HepG2 (cell line): ENCODE results near the gene SH2B2. TPM values are rescaled to one million over a fixed set of nuclear protein-coding genes. Genes with fewer than 3 reads are reported as not detected.

Experiments
- DNMT3B ChIP-seq: conservative IDR thresholded peaks from 2 replicates; pipeline ENCODE4 v1.6.1; 2016; ENCODE audit warnings: missing biosample characterization, control low read depth
- GATAD2A ChIP-seq: IDR thresholded peaks from 2 replicates; pipeline ENCODE4 v1.6.1; 2016
- HIVEP1 ChIP-seq: sonication (generic); formaldehyde crosslinking; IDR thresholded peaks from 2 replicates; pipeline ENCODE4 v1.4.0; 2020; ENCODE audit warnings: mild to moderate bottlenecking, missing genetic modification reagents
- HOXA5 ChIP-seq: sonication (generic); formaldehyde crosslinking; IDR thresholded peaks from 2 replicates; pipeline ENCODE4 v1.4.0; 2020; ENCODE audit warnings: missing genetic modification reagents
- JARID2 ChIP-seq: sonication (generic); formaldehyde crosslinking; IDR thresholded peaks from 2 replicates; pipeline ENCODE4 v1.8.1; 2023; ENCODE audit warnings: missing genetic modification reagents, inconsistent platforms; ENCODE audit not compliant: insufficient replicate concordance
- KDM1A ChIP-seq: IDR thresholded peaks from 2 replicates; pipeline ENCODE4 v1.6.1; 2016; ENCODE audit warnings: missing compliant biosample characterization
- LCORL ChIP-seq, 2 experiments: fragments of 450-650 bp in 1 of 2; sonication (generic) in 1 of 2; formaldehyde crosslinking in 1 of 2; IDR thresholded peaks; 2 replicates each; pipeline versions ENCODE4 v1.5.0 to v1.6.1; 2017 to 2020; ENCODE audit warnings: antibody characterized with exemption in 1 of 2, missing genetic modification reagents in 1 of 2
- NCOA2 ChIP-seq: sonication (generic); formaldehyde crosslinking; IDR thresholded peaks from 2 replicates; pipeline ENCODE4 v1.8.0; 2022; ENCODE audit warnings: inconsistent platforms
- SAFB2 ChIP-seq: sonication (generic); formaldehyde crosslinking; IDR thresholded peaks from 2 replicates; pipeline ENCODE4 v1.5.1; 2020; ENCODE audit warnings: missing genetic modification reagents, low read depth, mild to moderate bottlenecking, borderline replicate concordance
- SNRNP70 ChIP-seq: fragments of 200-400 bp; formaldehyde crosslinking; IDR thresholded peaks from 2 replicates; pipeline ENCODE4 v1.6.1; 2017; ENCODE audit warnings: mild to moderate bottlenecking, low read depth, low read length, moderate library complexity
- TOE1 ChIP-seq: sonication (generic); formaldehyde crosslinking; IDR thresholded peaks from 2 replicates; pipeline ENCODE4 v1.4.0; 2020; ENCODE audit warnings: mild to moderate bottlenecking, missing genetic modification reagents
- ZBTB46 ChIP-seq: sonication (generic); formaldehyde crosslinking; IDR thresholded peaks from 2 replicates; pipeline ENCODE4 v1.4.0; 2020; ENCODE audit warnings: mild to moderate bottlenecking, missing genetic modification reagents, borderline replicate concordance
- ZFY ChIP-seq: sonication (generic); formaldehyde crosslinking; IDR thresholded peaks from 2 replicates; pipeline ENCODE4 v1.4.0; 2020; ENCODE audit warnings: missing genetic modification reagents
- ZNF282 ChIP-seq: fragments of 450-650 bp; IDR thresholded peaks from 2 replicates; pipeline ENCODE4 v1.6.1; 2018; ENCODE audit not compliant: partially characterized antibody
- polyA plus RNA-seq, 8 experiments: library from polyadenylated mRNA; depleted of rRNA in 3 of 8; stranded (reverse) in 7 of 8; unstranded in 1 of 8; fragments of >200 nt; fragmentation: Illumina TruSeq in 4 of 8; extraction: Trizol in 4 of 8; gene quantifications; 2 replicates each; pipeline versions ENCODE4 v1.2.1 to v1.2.3, GENCODE V29; 2011 to 2016; ENCODE audit warnings: low read depth in 4 of 8, missing spikeins in 1 of 8, mixed read lengths in 1 of 8; ENCODE audit not compliant: insufficient read depth in 1 of 8
- total RNA-seq, 5 experiments: library from RNA; depleted of rRNA; stranded (reverse); fragments of >200 nt; fragmentation: Illumina TruSeq; extraction: Trizol; gene quantifications; 2 replicates each; pipeline ENCODE4 v1.2.3, GENCODE V29; 2016; ENCODE audit warnings: low read depth in 1 of 5
- TF ChIP-seq, protein P1 (sequence below): sonication (generic); formaldehyde crosslinking; IDR thresholded peaks from 2 replicates; pipeline ENCODE4 v1.5.1; 2020; ENCODE audit warnings: mild to moderate bottlenecking, missing genetic modification reagents, borderline replicate concordance
- TF ChIP-seq, protein P2 (sequence below): IDR thresholded peaks from 2 replicates; pipeline ENCODE4 v1.6.1; 2012; ENCODE audit warnings: low read depth, low read length, improper control_type of control experiment
- TF ChIP-seq, protein P3 (sequence below): IDR thresholded peaks from 2 replicates; pipeline ENCODE4 v1.6.1; 2016
- TF ChIP-seq, protein P4 (sequence below), 2 experiments: fragments of 450-650 bp in 1 of 2; sonication (generic) in 1 of 2; formaldehyde crosslinking; IDR thresholded peaks; 2 replicates each; pipeline versions ENCODE4 v1.5.0 to v1.8.0; 2020 to 2022; ENCODE audit warnings: mild to moderate bottlenecking in 1 of 2, missing genetic modification reagents in 1 of 2

The SH2B2 gene
- total and polyA plus RNA-seq, 2 of the 13 experiments (the other 11 are each of a cell fraction or from before 2014, with no cell fraction given): 0.46 to 1.3 TPM

DNA sequence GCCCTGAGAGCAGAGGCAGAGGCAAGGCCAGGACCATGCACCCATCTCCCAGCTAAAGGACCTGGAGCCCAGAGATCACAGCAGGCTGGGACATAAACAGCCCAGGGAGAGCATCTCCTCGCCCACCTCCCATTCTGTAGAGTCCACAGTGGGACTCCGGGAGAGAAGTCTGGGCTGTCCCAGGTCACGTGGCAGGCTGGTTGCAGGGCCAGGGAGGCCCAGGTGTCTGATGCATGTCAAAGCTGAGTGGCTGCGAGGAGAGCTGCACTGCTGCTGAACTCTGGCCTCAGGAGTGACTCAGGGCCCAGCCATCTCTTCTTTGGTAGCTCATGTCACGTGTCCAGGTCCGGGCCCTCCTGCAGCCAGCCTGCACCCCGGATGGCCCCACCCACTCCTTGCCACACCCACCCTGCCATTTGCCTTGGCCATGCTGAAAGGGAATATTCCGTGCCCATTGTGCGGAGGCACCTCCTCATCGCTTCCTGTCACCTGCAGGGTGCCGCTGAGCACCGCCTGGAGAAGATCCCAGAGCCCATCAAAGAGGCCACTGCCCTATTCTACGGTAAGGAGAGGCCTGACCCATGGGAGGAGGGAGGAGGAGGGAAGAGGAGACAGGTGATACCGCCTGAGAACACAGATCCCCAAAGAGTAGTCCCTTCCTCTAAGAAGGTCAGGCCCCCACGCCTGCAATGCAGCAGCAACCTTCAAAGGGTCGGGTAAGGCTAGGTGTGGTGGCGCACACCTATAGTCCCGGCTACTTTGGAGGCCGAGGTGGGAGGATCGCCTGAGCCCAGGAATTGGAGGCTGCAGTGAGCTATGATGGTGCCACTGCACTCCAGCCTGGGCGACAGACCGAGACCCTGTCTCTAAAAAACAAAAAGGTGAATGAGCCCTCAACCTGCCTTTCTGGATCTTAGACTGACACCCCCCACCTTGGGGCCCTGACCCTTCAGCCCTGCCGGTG, 12.6 kb upstream of the SH2B2 start (continued):
- TF ChIP-seq, protein P1, sequence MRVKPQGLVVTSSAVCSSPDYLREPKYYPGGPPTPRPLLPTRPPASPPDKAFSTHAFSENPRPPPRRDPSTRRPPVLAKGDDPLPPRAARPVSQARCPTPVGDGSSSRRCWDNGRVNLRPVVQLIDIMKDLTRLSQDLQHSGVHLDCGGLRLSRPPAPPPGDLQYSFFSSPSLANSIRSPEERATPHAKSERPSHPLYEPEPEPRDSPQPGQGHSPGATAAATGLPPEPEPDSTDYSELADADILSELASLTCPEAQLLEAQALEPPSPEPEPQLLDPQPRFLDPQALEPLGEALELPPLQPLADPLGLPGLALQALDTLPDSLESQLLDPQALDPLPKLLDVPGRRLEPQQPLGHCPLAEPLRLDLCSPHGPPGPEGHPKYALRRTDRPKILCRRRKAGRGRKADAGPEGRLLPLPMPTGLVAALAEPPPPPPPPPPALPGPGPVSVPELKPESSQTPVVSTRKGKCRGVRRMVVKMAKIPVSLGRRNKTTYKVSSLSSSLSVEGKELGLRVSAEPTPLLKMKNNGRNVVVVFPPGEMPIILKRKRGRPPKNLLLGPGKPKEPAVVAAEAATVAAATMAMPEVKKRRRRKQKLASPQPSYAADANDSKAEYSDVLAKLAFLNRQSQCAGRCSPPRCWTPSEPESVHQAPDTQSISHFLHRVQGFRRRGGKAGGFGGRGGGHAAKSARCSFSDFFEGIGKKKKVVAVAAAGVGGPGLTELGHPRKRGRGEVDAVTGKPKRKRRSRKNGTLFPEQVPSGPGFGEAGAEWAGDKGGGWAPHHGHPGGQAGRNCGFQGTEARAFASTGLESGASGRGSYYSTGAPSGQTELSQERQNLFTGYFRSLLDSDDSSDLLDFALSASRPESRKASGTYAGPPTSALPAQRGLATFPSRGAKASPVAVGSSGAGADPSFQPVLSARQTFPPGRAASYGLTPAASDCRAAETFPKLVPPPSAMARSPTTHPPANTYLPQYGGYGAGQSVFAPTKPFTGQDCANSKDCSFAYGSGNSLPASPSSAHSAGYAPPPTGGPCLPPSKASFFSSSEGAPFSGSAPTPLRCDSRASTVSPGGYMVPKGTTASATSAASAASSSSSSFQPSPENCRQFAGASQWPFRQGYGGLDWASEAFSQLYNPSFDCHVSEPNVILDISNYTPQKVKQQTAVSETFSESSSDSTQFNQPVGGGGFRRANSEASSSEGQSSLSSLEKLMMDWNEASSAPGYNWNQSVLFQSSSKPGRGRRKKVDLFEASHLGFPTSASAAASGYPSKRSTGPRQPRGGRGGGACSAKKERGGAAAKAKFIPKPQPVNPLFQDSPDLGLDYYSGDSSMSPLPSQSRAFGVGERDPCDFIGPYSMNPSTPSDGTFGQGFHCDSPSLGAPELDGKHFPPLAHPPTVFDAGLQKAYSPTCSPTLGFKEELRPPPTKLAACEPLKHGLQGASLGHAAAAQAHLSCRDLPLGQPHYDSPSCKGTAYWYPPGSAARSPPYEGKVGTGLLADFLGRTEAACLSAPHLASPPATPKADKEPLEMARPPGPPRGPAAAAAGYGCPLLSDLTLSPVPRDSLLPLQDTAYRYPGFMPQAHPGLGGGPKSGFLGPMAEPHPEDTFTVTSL: no peak
- no peak for TF ChIP-seq TOE1
- no peak for TF ChIP-seq HOXA5 (CRISPR knock-in tag)
- TF ChIP-seq NCOA2 (CRISPR knock-in tag): no peak
- no peak for TF ChIP-seq SAFB2 (CRISPR knock-in tag)
- TF ChIP-seq, protein P2, sequence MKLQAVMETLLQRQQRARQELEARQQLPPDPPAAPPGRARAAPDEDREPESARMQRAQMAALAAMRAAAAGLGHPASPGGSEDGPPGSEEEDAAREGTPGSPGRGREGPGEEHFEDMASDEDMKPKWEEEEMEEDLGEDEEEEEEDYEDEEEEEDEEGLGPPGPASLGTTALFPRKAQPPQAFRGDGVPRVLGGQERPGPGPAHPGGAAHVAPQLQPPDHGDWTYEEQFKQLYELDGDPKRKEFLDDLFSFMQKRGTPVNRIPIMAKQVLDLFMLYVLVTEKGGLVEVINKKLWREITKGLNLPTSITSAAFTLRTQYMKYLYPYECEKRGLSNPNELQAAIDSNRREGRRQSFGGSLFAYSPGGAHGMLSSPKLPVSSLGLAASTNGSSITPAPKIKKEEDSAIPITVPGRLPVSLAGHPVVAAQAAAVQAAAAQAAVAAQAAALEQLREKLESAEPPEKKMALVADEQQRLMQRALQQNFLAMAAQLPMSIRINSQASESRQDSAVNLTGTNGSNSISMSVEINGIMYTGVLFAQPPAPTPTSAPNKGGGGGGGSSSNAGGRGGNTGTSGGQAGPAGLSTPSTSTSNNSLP: no peak
- TF ChIP-seq, protein P3, sequence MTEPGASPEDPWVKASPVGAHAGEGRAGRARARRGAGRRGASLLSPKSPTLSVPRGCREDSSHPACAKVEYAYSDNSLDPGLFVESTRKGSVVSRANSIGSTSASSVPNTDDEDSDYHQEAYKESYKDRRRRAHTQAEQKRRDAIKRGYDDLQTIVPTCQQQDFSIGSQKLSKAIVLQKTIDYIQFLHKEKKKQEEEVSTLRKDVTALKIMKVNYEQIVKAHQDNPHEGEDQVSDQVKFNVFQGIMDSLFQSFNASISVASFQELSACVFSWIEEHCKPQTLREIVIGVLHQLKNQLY: peak; percentile 98
- TF ChIP-seq DNMT3B: no peak
- TF ChIP-seq HIVEP1 (CRISPR knock-in tag): peak; percentile 43; the same call in 1 of the 2 replicates
- no peak for TF ChIP-seq ZBTB46
- TF ChIP-seq ZFY (CRISPR knock-in tag): peak; percentile 80
- TF ChIP-seq ZNF282: no peak
- no peak for TF ChIP-seq JARID2
- no peak for TF ChIP-seq LCORL (IDR thresholded peaks at IDR 0.05)
- TF ChIP-seq LCORL (CRISPR knock-in tag; IDR thresholded peaks at IDR 0.05): peak; percentile 91
- no peak for TF ChIP-seq SNRNP70
- peak; percentile 85 for TF ChIP-seq GATAD2A (CRISPR knock-in tag)
- TF ChIP-seq KDM1A (CRISPR knock-in tag): no peak
- TF ChIP-seq, protein P4, sequence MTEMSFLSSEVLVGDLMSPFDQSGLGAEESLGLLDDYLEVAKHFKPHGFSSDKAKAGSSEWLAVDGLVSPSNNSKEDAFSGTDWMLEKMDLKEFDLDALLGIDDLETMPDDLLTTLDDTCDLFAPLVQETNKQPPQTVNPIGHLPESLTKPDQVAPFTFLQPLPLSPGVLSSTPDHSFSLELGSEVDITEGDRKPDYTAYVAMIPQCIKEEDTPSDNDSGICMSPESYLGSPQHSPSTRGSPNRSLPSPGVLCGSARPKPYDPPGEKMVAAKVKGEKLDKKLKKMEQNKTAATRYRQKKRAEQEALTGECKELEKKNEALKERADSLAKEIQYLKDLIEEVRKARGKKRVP (CRISPR knock-in tag; IDR thresholded peaks at IDR 0.05): 0 out of 4 replicates have a peak, but pooled peaks of 1 of the 2 experiments have one; percentile 37
